GM12878 (cell line): ENCODE measurements around the gene ALOX12. TPM values are rescaled to one million over a fixed set of nuclear protein-coding genes. Genes with fewer than 3 reads are reported as not detected.
A peak's percentile ranks its signal among the peaks of the same experiment; 100 is the strongest.

Experiments used
- ASH2L ChIP-seq: fragments of 300-600, 200-600 bp; sonication (generic); IDR thresholded peaks from 2 replicates; pipeline ENCODE4 v1.6.1; 2017; ENCODE audit warnings: low read depth, mild to moderate bottlenecking, borderline replicate concordance
- ATF2 ChIP-seq: IDR thresholded peaks from 2 replicates; pipeline ENCODE4 v1.6.1; 2012; ENCODE audit warnings: low read length, inconsistent platforms
- BRCA1 ChIP-seq: IDR thresholded peaks from 2 replicates; pipeline ENCODE4 v1.6.1; 2011; ENCODE audit warnings: low read depth, low read length, improper control_type of control experiment
- CBX5 ChIP-seq: sonication (generic); IDR thresholded peaks from 2 replicates; pipeline ENCODE4 v1.6.1; 2016; ENCODE audit warnings: low read depth, moderate library complexity, mild to moderate bottlenecking, inconsistent platforms
- CHD4 ChIP-seq: fragments of 200-600 bp; sonication (generic); IDR thresholded peaks from 2 replicates; pipeline ENCODE4 v1.6.1; 2016; ENCODE audit warnings: mild to moderate bottlenecking
- CREM ChIP-seq: IDR thresholded peaks from 2 replicates; pipeline ENCODE4 v1.6.1; 2014; ENCODE audit warnings: antibody characterized with exemption, low read depth
- HDGF ChIP-seq: fragments of 450-650 bp; IDR thresholded peaks from 2 replicates; pipeline ENCODE4 v1.6.1; 2016; ENCODE audit warnings: antibody characterized with exemption
- IKZF2 ChIP-seq, 2 experiments: fragments of 450-650 bp; IDR thresholded peaks; 2 replicates each; pipeline ENCODE4 v1.6.1; 2017; ENCODE audit warnings: mild to moderate bottlenecking in 2 of 2, moderate library complexity in 2 of 2
- IRF4 ChIP-seq: IDR thresholded peaks from 2 replicates; pipeline ENCODE4 v1.6.1; 2011; ENCODE audit warnings: low read depth, low read length
- KAT2A ChIP-seq: conservative IDR thresholded peaks from 2 replicates; pipeline ENCODE4 v1.6.1; 2011; ENCODE audit warnings: low read depth, low read length; ENCODE audit not compliant: control insufficient read depth
- KDM1A ChIP-seq: fragments of 200-600 bp; sonication (generic); IDR thresholded peaks from 2 replicates; pipeline ENCODE4 v1.6.1; 2016; ENCODE audit warnings: borderline replicate concordance
- MEF2B ChIP-seq: fragments of 450-650 bp; IDR thresholded peaks from 2 replicates; pipeline ENCODE4 v1.6.1; 2018; ENCODE audit warnings: mild to moderate bottlenecking, moderate library complexity; ENCODE audit not compliant: partially characterized antibody, poor library complexity, severe bottlenecking
- MLLT1 ChIP-seq: fragments of 450-650 bp; IDR thresholded peaks from 2 replicates; pipeline ENCODE4 v1.6.1; 2016; ENCODE audit warnings: mild to moderate bottlenecking
- MTA3 ChIP-seq: IDR thresholded peaks from 2 replicates; pipeline ENCODE4 v1.6.1; 2012; ENCODE audit warnings: low read length, inconsistent platforms, borderline replicate concordance
- NFYA ChIP-seq: IDR thresholded peaks from 2 replicates; pipeline ENCODE4 v1.6.1; 2011; ENCODE audit warnings: low read depth, mild to moderate bottlenecking, low read length, improper control_type of control experiment, borderline replicate concordance
- NRF1 ChIP-seq: conservative IDR thresholded peaks from 2 replicates; pipeline ENCODE4 v1.6.1; 2011; ENCODE audit warnings: mild to moderate bottlenecking, low read depth, low read length, improper control_type of control experiment
- POLR2A ChIP-seq: IDR thresholded peaks from 2 replicates; pipeline ENCODE4 v1.6.1; 2011; ENCODE audit warnings: low read depth, mild to moderate bottlenecking, low read length
- POU2F2 ChIP-seq: IDR thresholded peaks from 3 replicates; pipeline ENCODE4 v1.6.1; 2011; ENCODE audit warnings: low read depth, mild to moderate bottlenecking, low read length, borderline replicate concordance
- RAD21 ChIP-seq: IDR thresholded peaks from 2 replicates; pipeline ENCODE4 v1.6.1; 2011; ENCODE audit warnings: mild to moderate bottlenecking, low read depth, low read length, moderate library complexity; ENCODE audit not compliant: insufficient read depth
- RAD51 ChIP-seq: fragments of 450-650 bp; IDR thresholded peaks from 2 replicates; pipeline ENCODE4 v1.6.1; 2016; ENCODE audit warnings: moderate library complexity, mild to moderate bottlenecking, inconsistent platforms
- REST ChIP-seq: IDR thresholded peaks from 2 replicates; pipeline ENCODE4 v1.6.1; 2012; ENCODE audit warnings: mild to moderate bottlenecking, low read depth, low read length
- SMARCA5 ChIP-seq: fragments of 450-650 bp; IDR thresholded peaks from 2 replicates; pipeline ENCODE4 v1.6.1; 2017; ENCODE audit warnings: mild to moderate bottlenecking
- STAT3 ChIP-seq: IDR thresholded peaks from 2 replicates; pipeline ENCODE4 v1.6.1; 2011; ENCODE audit warnings: low read depth, low read length, improper control_type of control experiment
- SUZ12 ChIP-seq: fragments of 200-600 bp; sonication (generic); IDR thresholded peaks from one replicate; pipeline ENCODE4 v1.6.1; 2018; ENCODE audit warnings: antibody characterized with exemption, mild to moderate bottlenecking; ENCODE audit not compliant: unreplicated experiment
- TCF3 ChIP-seq: IDR thresholded peaks from 2 replicates; pipeline ENCODE4 v1.6.1; 2012; ENCODE audit warnings: low read depth, mild to moderate bottlenecking, low read length, borderline replicate concordance; ENCODE audit not compliant: insufficient read depth
- TCF7 ChIP-seq: IDR thresholded peaks from 2 replicates; pipeline ENCODE4 v1.6.1; 2014; ENCODE audit warnings: antibody characterized with exemption, borderline replicate concordance
- YBX1 ChIP-seq: fragments of 450-650 bp; IDR thresholded peaks from 2 replicates; pipeline ENCODE4 v1.6.1; 2016; ENCODE audit warnings: antibody characterized with exemption
- polyA plus RNA-seq, 11 experiments: library from polyadenylated mRNA; depleted of rRNA in 4 of 11; unstranded in 6 of 11; stranded (reverse) in 5 of 11; fragments of >200 nt; fragmentation: Nextera tagmentation in 4 of 11; fragmentation: Illumina TruSeq in 1 of 11; extraction: Ambion mirVana in 4 of 11; extraction: Trizol in 1 of 11; gene quantifications; 1 replicate in 1 of 11; 2 replicates in 10 of 11; pipeline versions ENCODE4 v1.2.1 to v1.2.3, GENCODE V29; 2011 to 2016; ENCODE audit warnings: inconsistent platforms in 2 of 11, missing spikeins in 2 of 11, low read depth in 1 of 11
- total RNA-seq, 4 experiments: library from RNA; depleted of rRNA in 3 of 4; stranded (reverse); fragments of >200 nt in 3 of 4; fragmentation: Illumina TruSeq in 1 of 4; extraction: Trizol in 1 of 4; gene quantifications; 2 replicates each; pipeline versions ENCODE4 v1.2.1 to v1.2.3, GENCODE V29; 2013 to 2021

ALOX12 gene
- total and polyA plus RNA-seq, 10 of the 15 experiments (the other 5 are each of a cell fraction or from before 2014, with no cell fraction given), result 0.23 to 0.82 (median 0.58) TPM; not detected in 6

GRCh38 chr17:7014995-7015958 lies 19.4 kb downstream of the ALOX12 start (continued):
- no peak for TF ChIP-seq TCF3
- TF ChIP-seq CREM, result peak; percentile 51; the same call in 1 of the 2 replicates
- no peak; the same call in 1 of the 2 replicates for TF ChIP-seq IRF4
- TF ChIP-seq STAT3, result no peak
- no peak for TF ChIP-seq KAT2A
- peak; percentile 39 for TF ChIP-seq MEF2B
- peak; percentile 68 to 72 for TF ChIP-seq IKZF2 (IDR thresholded peaks at IDR 0.05)
- no peak for TF ChIP-seq NRF1
- TF ChIP-seq POLR2A, result peak; percentile 70
- no peak for TF ChIP-seq ASH2L
- TF ChIP-seq BRCA1, result no peak
- no peak for TF ChIP-seq TCF7
- TF ChIP-seq KDM1A, result no peak
- peak; percentile 80 for TF ChIP-seq MLLT1
- TF ChIP-seq REST, result no peak
- TF ChIP-seq RAD21, result no peak
- TF ChIP-seq POU2F2, result peak; percentile 44; the same call in 2 of the 3 replicates
- TF ChIP-seq SUZ12, result no peak
- no peak for TF ChIP-seq NFYA
- no peak for TF ChIP-seq CBX5
- TF ChIP-seq YBX1, result no peak
- no peak for TF ChIP-seq RAD51
- TF ChIP-seq CHD4, result no peak
- TF ChIP-seq ATF2, result no peak
- peak; percentile 55; the same call in 1 of the 2 replicates for TF ChIP-seq MTA3
- TF ChIP-seq SMARCA5, result peak; percentile 98
- TF ChIP-seq HDGF, result no peak
